Measurements from ENCODE around the gene INSC. TPM values are rescaled to one million over a fixed set of nuclear protein-coding genes. Genes with fewer than 3 reads are reported as not detected.

Gene INSC
- total and polyA plus RNA-seq, 2 of the 8 experiments (the other 6 are each of a cell fraction or from before 2014, with no cell fraction given) = 0.58 to 0.59 TPM

- TF ChIP-seq ATF3 (IDR thresholded peaks at IDR 0.05; ENCODE audit: insufficient read depth, low read depth, low read length) (no peak), PHF8 (conservative IDR thresholded peaks at IDR 0.05; ENCODE audit: low read depth, low read length) (no peak), BACH1 (IDR thresholded peaks at IDR 0.05; ENCODE audit: low read length) (no peak), ASH2L (IDR thresholded peaks at IDR 0.05; ENCODE audit: low read length) (no peak), NRF1 (IDR thresholded peaks at IDR 0.05; ENCODE audit: low read depth, low read length) (no peak), JUND (IDR thresholded peaks at IDR 0.05; ENCODE audit: low read length) (no peak), POLR2AphosphoS5 (IDR thresholded peaks at IDR 0.05; ENCODE audit: low read depth, low read length) (no peak), RXRA (IDR thresholded peaks at IDR 0.05; ENCODE audit: insufficient read depth, low read depth, low read length) (no peak), TBP (IDR thresholded peaks at IDR 0.05; ENCODE audit: low read depth, low read length) (no peak)
- Histone ChIP-seq H3K36me3 (ENCODE audit: control insufficient read depth in 2 of 4, insufficient read depth in 4 of 4, low read length in 3 of 4) (no peaks in the 10 kb centered on the region), H2AK5ac (ENCODE audit: low read depth, low read length) (no peak overlapping the region), H4K8ac (ENCODE audit: extremely low read depth, insufficient read depth, low read length) (no peak overlapping the region), H3K4me3 (ENCODE audit: extremely low read depth in 1 of 4, insufficient read depth in 2 of 4, low read depth in 3 of 4, low read length in 4 of 4) (no peak overlapping the region), H2BK5ac (ENCODE audit: low read depth, low read length) (no peak overlapping the region), H3K4me2 (ENCODE audit: insufficient read depth in 1 of 2, low read depth in 2 of 2, low read length in 2 of 2) (no peak overlapping the region), H3K56ac (replicated peaks; ENCODE audit: insufficient read length, low read depth, low read length) (no peak overlapping the region), H3K4ac (replicated peaks; ENCODE audit: insufficient read length, low read depth, low read length) (no peak overlapping the region), H3K18ac (ENCODE audit: extremely low read depth, low read length) (no peak overlapping the region), H2BK120ac (replicated peaks; ENCODE audit: low read depth, low read length) (no peak overlapping the region), H4K91ac (replicated peaks; ENCODE audit: insufficient read length, low read length) (no peak overlapping the region), H3K4me1 (replicated peaks in 1 of 4; ENCODE audit: control insufficient read depth in 3 of 4, insufficient read depth in 4 of 4, low read length in 3 of 4) (0 out of 7 replicates have a peak, but pooled peaks cover 0 to 2% (median 0%) of the 10 kb centered on the region in 4 experiments), H3K23ac (ENCODE audit: insufficient read length) (no peak overlapping the region), H3K79me1 (ENCODE audit: low read depth, low read length) (no peaks in the 10 kb centered on the region), H2BK12ac (ENCODE audit: low read depth, low read length) (no peak overlapping the region), H3K27me3 (replicated peaks in 1 of 4; ENCODE audit: control insufficient read depth in 3 of 4, extremely low read depth in 1 of 4, insufficient read depth in 3 of 4, low read length in 3 of 4) (no peaks in the 10 kb centered on the region), H2BK15ac (ENCODE audit: low read length) (no peak overlapping the region), H4K5ac (ENCODE audit: insufficient read length, low read depth, low read length) (no peak overlapping the region), H2AFZ (ENCODE audit: low read length) (no peak overlapping the region), H3K9me3 (ENCODE audit: insufficient read depth in 2 of 2, low read depth in 1 of 2, low read length in 1 of 2) (no peaks in the 10 kb centered on the region), H2BK20ac (ENCODE audit: low read length) (no peak overlapping the region), H3K23me2 (ENCODE audit: low read depth, low read length) (no peaks in the 10 kb centered on the region), H3K9ac (replicated peaks in 1 of 4; ENCODE audit: extremely low read depth in 1 of 4, low read depth in 3 of 4, low read length in 3 of 4) (no peak overlapping the region), H4K20me1 (replicated peaks in 1 of 2; ENCODE audit: control insufficient read depth in 1 of 2, insufficient read depth in 2 of 2, low read length in 2 of 2) (no peaks in the 10 kb centered on the region), H3K27ac (ENCODE audit: low read depth, low read length) (no peak overlapping the region), H3K79me2 (ENCODE audit: control insufficient read depth in 1 of 2, insufficient read depth in 2 of 2, low read length in 2 of 2) (no peaks in the 10 kb centered on the region), H3K14ac (ENCODE audit: insufficient read length) (no peak overlapping the region)
- FAIRE-seq (no peak), DNase-seq (ENCODE audit: low read depth in 1 of 2, low spot score in 2 of 2) (no peak)
- POLR2A ChIA-PET (ENCODE audit: partially characterized antibody) = no interaction called here
- WGBS, 2 experiments (ENCODE audit: extremely low coverage in 1 of 2, insufficient coverage in 1 of 2, insufficient read length in 1 of 2, insufficient replicate concordance in 2 of 2, low coverage in 1 of 2, low lambda C conversion rate in 2 of 2, missing lambda C conversion rate in 1 of 2) = 88% methylated on average over 3 of the region's 3 CpGs; no CpG with 5 or more reads in 1 of the 2 experiments
- CTCF ChIA-PET (ENCODE audit: partially characterized antibody) = interaction anchor here (0.8 to 3.7 kb wide), 14 partner anchors 9 to 440 kb away, joined by 3 to 15 read pairs (median 6); no protein-coding TSS in a partner anchor
Observed at GRCh38 chr11:15189641-15190365, 75.1 kb downstream of the INSC start.
